ENCODE data around the gene LONP1.

DNA sequence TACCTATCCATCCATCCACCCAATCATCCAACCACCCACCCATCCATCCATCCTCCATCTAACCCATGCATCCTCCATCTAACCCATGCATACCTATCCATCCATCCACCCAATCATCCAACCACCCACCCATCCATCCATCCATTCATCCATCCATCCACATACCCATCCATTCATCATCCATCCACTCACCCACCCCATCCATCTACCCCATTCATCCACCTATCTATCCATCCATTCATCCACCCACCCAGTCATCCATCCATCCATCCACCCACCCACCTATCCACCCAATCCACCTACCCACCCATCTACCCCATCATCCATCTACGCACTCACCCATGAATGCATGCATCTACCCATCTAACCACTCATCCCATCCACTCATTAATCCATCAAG is 46.2 kb downstream of the LONP1 start:
- no peak for TF ChIP-seq POLR2A (IDR thresholded peaks at IDR 0.05)
- TF ChIP-seq, protein P1, sequence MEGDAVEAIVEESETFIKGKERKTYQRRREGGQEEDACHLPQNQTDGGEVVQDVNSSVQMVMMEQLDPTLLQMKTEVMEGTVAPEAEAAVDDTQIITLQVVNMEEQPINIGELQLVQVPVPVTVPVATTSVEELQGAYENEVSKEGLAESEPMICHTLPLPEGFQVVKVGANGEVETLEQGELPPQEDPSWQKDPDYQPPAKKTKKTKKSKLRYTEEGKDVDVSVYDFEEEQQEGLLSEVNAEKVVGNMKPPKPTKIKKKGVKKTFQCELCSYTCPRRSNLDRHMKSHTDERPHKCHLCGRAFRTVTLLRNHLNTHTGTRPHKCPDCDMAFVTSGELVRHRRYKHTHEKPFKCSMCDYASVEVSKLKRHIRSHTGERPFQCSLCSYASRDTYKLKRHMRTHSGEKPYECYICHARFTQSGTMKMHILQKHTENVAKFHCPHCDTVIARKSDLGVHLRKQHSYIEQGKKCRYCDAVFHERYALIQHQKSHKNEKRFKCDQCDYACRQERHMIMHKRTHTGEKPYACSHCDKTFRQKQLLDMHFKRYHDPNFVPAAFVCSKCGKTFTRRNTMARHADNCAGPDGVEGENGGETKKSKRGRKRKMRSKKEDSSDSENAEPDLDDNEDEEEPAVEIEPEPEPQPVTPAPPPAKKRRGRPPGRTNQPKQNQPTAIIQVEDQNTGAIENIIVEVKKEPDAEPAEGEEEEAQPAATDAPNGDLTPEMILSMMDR (IDR thresholded peaks at IDR 0.05): no peak
